ENCODE measurements around the gene PLCB2.

PLCB2 gene

GRCh38 chr15:40278026-40278425 is 29.7 kb downstream of the PLCB2 start:
- Histone ChIP-seq H3K4me3 (replicated peaks; ENCODE audit: insufficient read depth, low read length) (no peak overlapping the region), H3K27ac (replicated peaks) (no peak overlapping the region), H3K27me3 (ENCODE audit: insufficient read depth, poor library complexity, severe bottlenecking) (no peaks in the 10 kb centered on the region)
- DNase-seq (ENCODE audit: low read depth in 1 of 2, low spot score in 1 of 2), result no peak
- TF ChIP-seq POLR2AphosphoS5 (IDR thresholded peaks at IDR 0.05; ENCODE audit: low read depth) (no peak), GABPA (IDR thresholded peaks at IDR 0.05; ENCODE audit: low read depth) (no peak), REST (IDR thresholded peaks at IDR 0.05; ENCODE audit: insufficient replicate concordance, low read depth) (no peak), CTCF (IDR thresholded peaks at IDR 0.05; ENCODE audit: insufficient read depth, low read length) (no peak), SPI1 (IDR thresholded peaks at IDR 0.05; ENCODE audit: borderline replicate concordance, low read depth) (no peak)

- peak in 1 of 2 experiments; percentile 53 for DNase-seq (ENCODE audit: low read depth in 1 of 2, low spot score in 1 of 2)
- Histone ChIP-seq H3K27me3 (ENCODE audit: insufficient read depth, poor library complexity, severe bottlenecking) (no peaks in the 10 kb centered on the region), H3K27ac (replicated peaks) (no peak overlapping the region), H3K4me3 (replicated peaks; ENCODE audit: insufficient read depth, low read length) (no peak overlapping the region; the same call in 1 of the 2 replicates)
- TF ChIP-seq SPI1 (IDR thresholded peaks at IDR 0.05; ENCODE audit: borderline replicate concordance, low read depth) (peak; percentile 90; the same call in 1 of the 2 replicates), REST (IDR thresholded peaks at IDR 0.05; ENCODE audit: insufficient replicate concordance, low read depth) (no peak), CTCF (IDR thresholded peaks at IDR 0.05; ENCODE audit: insufficient read depth, low read length) (no peak), GABPA (IDR thresholded peaks at IDR 0.05; ENCODE audit: low read depth) (no peak), POLR2AphosphoS5 (IDR thresholded peaks at IDR 0.05; ENCODE audit: low read depth) (no peak)
Measured at GRCh38 chr15:40277471-40277870, 30.3 kb downstream of the PLCB2 start.

GRCh38 chr15:40276927-40277326 is 30.8 kb downstream of the PLCB2 start:
- no peak for TF ChIP-seq CTCF (IDR thresholded peaks at IDR 0.05; ENCODE audit: insufficient read depth, low read length)
- no peak for TF ChIP-seq POLR2AphosphoS5 (IDR thresholded peaks at IDR 0.05; ENCODE audit: low read depth)
- TF ChIP-seq GABPA (IDR thresholded peaks at IDR 0.05; ENCODE audit: low read depth), result no peak
- TF ChIP-seq SPI1 (IDR thresholded peaks at IDR 0.05; ENCODE audit: borderline replicate concordance, low read depth), result no peak
- no peak for TF ChIP-seq REST (IDR thresholded peaks at IDR 0.05; ENCODE audit: insufficient replicate concordance, low read depth)
- no peak overlapping the region for H3K27ac ChIP-seq (replicated peaks)
- H3K27me3 ChIP-seq (ENCODE audit: insufficient read depth, poor library complexity, severe bottlenecking), result no peaks in the 10 kb centered on the region
- H3K4me3 ChIP-seq (replicated peaks; ENCODE audit: insufficient read depth, low read length), result no peak overlapping the region
- no peak for DNase-seq (ENCODE audit: low read depth in 1 of 2, low spot score in 1 of 2)
